ENCODE data around the gene GLB1L. TPM values are rescaled to one million over a fixed set of nuclear protein-coding genes. Genes with fewer than 3 reads are reported as not detected.

Gene GLB1L
- total and polyA plus RNA-seq, 2 donors from 2014 or later: 19.7 to 20.6 TPM

GRCh38 chr2:219246559-219246958, 1.3 kb upstream of the GLB1L start:
- intact Hi-C loops (cut with DNase I): no loop called here
- DNase-seq (peak in 1 of 5 donors; percentile 23), FAIRE-seq (no peak)
- Histone ChIP-seq H3K27me3 (ENCODE audit: control insufficient read depth, insufficient read depth, low read length) (no peaks in the 10 kb centered on the region), H3K9me3 (ENCODE audit: control insufficient read depth in 2 of 3, insufficient read depth in 1 of 3, low read length in 3 of 3) (no peaks in the 10 kb centered on the region), H3K27ac (ENCODE audit: low read depth in 2 of 2, low read length in 2 of 2) (peak overlapping the region in 1 of 2 donors; percentile 98), H3K36me3 (ENCODE audit: control insufficient read depth in 2 of 3, insufficient read depth in 3 of 3, low read length in 3 of 3) (peaks cover 2 to 12% (median 3%) of the 10 kb centered on the region in 3 donors), H3K4me1 (ENCODE audit: control insufficient read depth in 2 of 3, insufficient read depth in 2 of 3, low read depth in 1 of 3, low read length in 3 of 3) (peaks cover 6 to 66% (median 51%) of the 10 kb centered on the region in 3 donors), H3K4me3 (ENCODE audit: low read length in 3 of 3) (no peak overlapping the region), H3K9ac (ENCODE audit: low read length in 3 of 3) (no peak overlapping the region)
- TF ChIP-seq CTCF (IDR thresholded peaks at IDR 0.05; ENCODE audit: borderline replicate concordance, extremely low read depth, insufficient read depth): no peak

GRCh38 chr2:219245899-219246230, 621 bp upstream of the GLB1L start:
- Histone ChIP-seq H3K9me3 (ENCODE audit: control insufficient read depth in 2 of 3, insufficient read depth in 1 of 3, low read length in 3 of 3) (no peaks in the 10 kb centered on the region), H3K9ac (ENCODE audit: low read length in 3 of 3) (peak overlapping the region; percentile 65 to 98 (median 91)), H3K4me1 (ENCODE audit: control insufficient read depth in 2 of 3, insufficient read depth in 2 of 3, low read depth in 1 of 3, low read length in 3 of 3) (peaks cover 6 to 59% (median 45%) of the 10 kb centered on the region in 3 donors), H3K27me3 (ENCODE audit: control insufficient read depth, insufficient read depth, low read length) (no peaks in the 10 kb centered on the region), H3K27ac (ENCODE audit: low read depth in 2 of 2, low read length in 2 of 2) (peak overlapping the region; percentile 96 to 98), H3K4me3 (ENCODE audit: low read length in 3 of 3) (peak overlapping the region; percentile 77 to 92 (median 82)), H3K36me3 (ENCODE audit: control insufficient read depth in 2 of 3, insufficient read depth in 3 of 3, low read length in 3 of 3) (peaks cover 2 to 6% (median 3%) of the 10 kb centered on the region in 3 donors)
- TF ChIP-seq CTCF (IDR thresholded peaks at IDR 0.05; ENCODE audit: borderline replicate concordance, extremely low read depth, insufficient read depth): no peak
- FAIRE-seq: no peak
- intact Hi-C loops (cut with DNase I): no loop called here
- DNase-seq: peak in 1 of 5 donors; percentile 40

GRCh38 chr2:219244789-219245147, 476 bp downstream of the GLB1L start:
- Histone ChIP-seq H3K4me3 (ENCODE audit: low read length in 3 of 3) (peak overlapping the region; percentile 77 to 92 (median 82)), H3K27me3 (ENCODE audit: control insufficient read depth, insufficient read depth, low read length) (no peaks in the 10 kb centered on the region), H3K27ac (ENCODE audit: low read depth in 2 of 2, low read length in 2 of 2) (peak overlapping the region; percentile 96 to 98), H3K9ac (ENCODE audit: low read length in 3 of 3) (peak overlapping the region; percentile 65 to 98 (median 91)), H3K9me3 (ENCODE audit: control insufficient read depth in 2 of 3, insufficient read depth in 1 of 3, low read length in 3 of 3) (no peaks in the 10 kb centered on the region), H3K36me3 (ENCODE audit: control insufficient read depth in 2 of 3, insufficient read depth in 3 of 3, low read length in 3 of 3) (peaks cover 0 to 5% (median 2%) of the 10 kb centered on the region in 3 donors), H3K4me1 (ENCODE audit: control insufficient read depth in 2 of 3, insufficient read depth in 2 of 3, low read depth in 1 of 3, low read length in 3 of 3) (peaks cover 6 to 48% (median 36%) of the 10 kb centered on the region in 3 donors)
- no peak for TF ChIP-seq CTCF (IDR thresholded peaks at IDR 0.05; ENCODE audit: borderline replicate concordance, extremely low read depth, insufficient read depth)
- FAIRE-seq: no peak
- intact Hi-C loops (cut with DNase I): no loop called here
- no peak for DNase-seq

GRCh38 chr2:219243291-219243761, 1.9 kb downstream of the GLB1L start:
- Histone ChIP-seq H3K9me3 (ENCODE audit: control insufficient read depth in 2 of 3, insufficient read depth in 1 of 3, low read length in 3 of 3) (no peaks in the 10 kb centered on the region), H3K4me3 (ENCODE audit: low read length in 3 of 3) (peak overlapping the region; percentile 18 to 48 (median 37)), H3K9ac (ENCODE audit: low read length in 3 of 3) (no peak overlapping the region), H3K4me1 (ENCODE audit: control insufficient read depth in 2 of 3, insufficient read depth in 2 of 3, low read depth in 1 of 3, low read length in 3 of 3) (peaks cover 3 to 36% (median 24%) of the 10 kb centered on the region in 3 donors), H3K27me3 (ENCODE audit: control insufficient read depth, insufficient read depth, low read length) (no peaks in the 10 kb centered on the region), H3K27ac (ENCODE audit: low read depth in 2 of 2, low read length in 2 of 2) (peak overlapping the region; percentile 13 to 38), H3K36me3 (ENCODE audit: control insufficient read depth in 2 of 3, insufficient read depth in 3 of 3, low read length in 3 of 3) (peaks cover 0 to 14% (median 2%) of the 10 kb centered on the region in 3 donors)
- TF ChIP-seq CTCF (IDR thresholded peaks at IDR 0.05; ENCODE audit: borderline replicate concordance, extremely low read depth, insufficient read depth): no peak
- DNase-seq (peak in 3 of 5 donors; percentile 31 to 64 (median 38)), FAIRE-seq (no peak)
- intact Hi-C loops (cut with DNase I): no loop called here
